CD4-positive, CD25-positive, alpha-beta regulatory T cell (primary cell): ENCODE measurements around the gene GALNT4. TPM values are rescaled to one million over a fixed set of nuclear protein-coding genes. Genes with fewer than 3 reads are reported as not detected.

ENCODE experiments used
- ATAC-seq, 2 donors: fragments of 150-1000 bp; cut with Tn5 transposase; one replicate each; pipeline ENCODE4 v1.10.0; 2021; ENCODE audit warnings: low read depth in 2 of 2, moderate number of reproducible peaks in 2 of 2, moderate library complexity in 1 of 2
- DNase-seq, 3 donors: peaks; one replicate each; pipeline versions ENCODE4 v3.0.0 to v3.0.0-alpha.2; 2012 to 2022; ENCODE audit warnings: mixed read lengths in 1 of 3
- H3K27ac ChIP-seq: one replicate; pipeline ENCODE4 v1.7.0; 2013; ENCODE audit warnings: mild to moderate bottlenecking, low read length; ENCODE audit not compliant: insufficient read depth, poor library complexity, severe bottlenecking
- H3K27me3 ChIP-seq: one replicate; pipeline ENCODE4 v1.7.0; 2013; ENCODE audit warnings: low read length; ENCODE audit not compliant: control insufficient read depth, insufficient read depth
- H3K36me3 ChIP-seq: one replicate; pipeline ENCODE4 v1.7.0; 2013; ENCODE audit warnings: mild to moderate bottlenecking, low read length, moderate library complexity; ENCODE audit not compliant: control insufficient read depth, insufficient read depth
- H3K4me1 ChIP-seq: 2 replicates; pipeline ENCODE4 v1.7.0; 2013; ENCODE audit warnings: mild to moderate bottlenecking, low read length; ENCODE audit not compliant: insufficient read depth, control insufficient read depth, poor library complexity, severe bottlenecking
- H3K4me3 ChIP-seq: one replicate; pipeline ENCODE4 v1.7.0; 2013; ENCODE audit warnings: low read depth, mild to moderate bottlenecking, low read length, moderate library complexity
- H3K9me3 ChIP-seq, 2 experiments: 1 replicate in 1 of 2; 2 replicates in 1 of 2; pipeline ENCODE4 v1.7.0; 2013; ENCODE audit warnings: low read length in 2 of 2, mild to moderate bottlenecking in 1 of 2, moderate library complexity in 1 of 2; ENCODE audit not compliant: control insufficient read depth in 2 of 2
- H3K27ac Mint-ChIP-seq, 3 donors: one replicate each; pipeline ENCODE4 v1.8.0; 2020 to 2022; ENCODE audit warnings: mild to moderate bottlenecking in 3 of 3, mixed read lengths in 3 of 3, moderate library complexity in 2 of 3
- H3K27me3 Mint-ChIP-seq: one replicate; pipeline ENCODE4 v1.8.0; 2022; ENCODE audit warnings: mild to moderate bottlenecking, mixed read lengths
- H3K36me3 Mint-ChIP-seq: one replicate; pipeline ENCODE4 v1.8.0; 2020; ENCODE audit warnings: mixed read lengths
- H3K4me1 Mint-ChIP-seq, 4 donors: one replicate each; pipeline ENCODE4 v1.8.0; 2020 to 2022; ENCODE audit warnings: mixed read lengths in 4 of 4, mild to moderate bottlenecking in 1 of 4
- H3K4me3 Mint-ChIP-seq, 4 donors: one replicate each; pipeline ENCODE4 v1.8.0; 2020 to 2022; ENCODE audit warnings: mild to moderate bottlenecking in 4 of 4, mixed read lengths in 4 of 4, moderate library complexity in 3 of 4
- H3K9me3 Mint-ChIP-seq, 7 donors: one replicate each; pipeline ENCODE4 v1.8.0; 2020 to 2022; ENCODE audit warnings: mixed read lengths in 7 of 7, mild to moderate bottlenecking in 3 of 7, moderate library complexity in 2 of 7
- polyA plus RNA-seq, 4 donors: library from polyadenylated mRNA; unstranded; fragments of 300-500 nt; fragmentation: Illumina TruSeq; gene quantifications; one replicate each; pipeline ENCODE4 v1.2.3, GENCODE V29; 2021
- total RNA-seq: library from RNA; stranded (reverse); gene quantifications from one replicate; pipeline ENCODE4 v1.2.3, GENCODE V29; 2022

GALNT4 gene
- total and polyA plus RNA-seq, 5 donors from 2014 or later = 5.0 to 8.8 (median 5.9) TPM

DNA sequence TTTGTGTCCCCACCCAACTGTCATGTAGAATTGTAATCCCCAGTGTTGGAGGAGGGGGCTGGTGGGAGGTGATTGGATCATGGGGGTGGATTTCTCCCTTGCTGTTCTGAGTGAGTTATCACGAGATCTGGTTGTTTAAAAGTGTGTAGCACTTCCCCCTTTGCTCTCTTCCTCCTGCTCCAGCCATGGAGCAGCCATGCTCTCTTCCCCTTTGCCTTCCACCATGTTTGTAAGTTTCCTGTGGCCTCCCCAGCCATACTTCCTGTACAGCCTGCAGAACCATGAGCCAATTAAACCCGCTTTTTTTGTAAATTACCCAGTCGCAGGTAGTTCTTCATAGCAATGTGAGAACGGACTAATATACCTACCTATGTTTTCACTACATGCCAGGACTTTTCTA is 3.8 kb upstream of the GALNT4 start:
- no peak overlapping the region for H3K4me3 Mint-ChIP-seq
- no peak for ATAC-seq
- no peak for DNase-seq
- H3K36me3 ChIP-seq = peaks cover 2% of the 10 kb centered on the region
- no peaks in the 10 kb centered on the region for H3K9me3 ChIP-seq
- peak overlapping the region in 2 of 3 donors; percentile 2 to 52 for H3K27ac Mint-ChIP-seq
- no peaks in the 10 kb centered on the region for H3K27me3 Mint-ChIP-seq
- H3K9me3 Mint-ChIP-seq = no peaks in the 10 kb centered on the region
- H3K4me1 ChIP-seq = peaks cover 7% of the 10 kb centered on the region
- no peak overlapping the region for H3K4me3 ChIP-seq
- H3K27ac ChIP-seq = no peak overlapping the region
- H3K4me1 Mint-ChIP-seq = peaks cover 15 to 40% (median 26%) of the 10 kb centered on the region in 4 donors
- peaks cover 9% of the 10 kb centered on the region for H3K36me3 Mint-ChIP-seq
- H3K27me3 ChIP-seq = no peaks in the 10 kb centered on the region

DNA sequence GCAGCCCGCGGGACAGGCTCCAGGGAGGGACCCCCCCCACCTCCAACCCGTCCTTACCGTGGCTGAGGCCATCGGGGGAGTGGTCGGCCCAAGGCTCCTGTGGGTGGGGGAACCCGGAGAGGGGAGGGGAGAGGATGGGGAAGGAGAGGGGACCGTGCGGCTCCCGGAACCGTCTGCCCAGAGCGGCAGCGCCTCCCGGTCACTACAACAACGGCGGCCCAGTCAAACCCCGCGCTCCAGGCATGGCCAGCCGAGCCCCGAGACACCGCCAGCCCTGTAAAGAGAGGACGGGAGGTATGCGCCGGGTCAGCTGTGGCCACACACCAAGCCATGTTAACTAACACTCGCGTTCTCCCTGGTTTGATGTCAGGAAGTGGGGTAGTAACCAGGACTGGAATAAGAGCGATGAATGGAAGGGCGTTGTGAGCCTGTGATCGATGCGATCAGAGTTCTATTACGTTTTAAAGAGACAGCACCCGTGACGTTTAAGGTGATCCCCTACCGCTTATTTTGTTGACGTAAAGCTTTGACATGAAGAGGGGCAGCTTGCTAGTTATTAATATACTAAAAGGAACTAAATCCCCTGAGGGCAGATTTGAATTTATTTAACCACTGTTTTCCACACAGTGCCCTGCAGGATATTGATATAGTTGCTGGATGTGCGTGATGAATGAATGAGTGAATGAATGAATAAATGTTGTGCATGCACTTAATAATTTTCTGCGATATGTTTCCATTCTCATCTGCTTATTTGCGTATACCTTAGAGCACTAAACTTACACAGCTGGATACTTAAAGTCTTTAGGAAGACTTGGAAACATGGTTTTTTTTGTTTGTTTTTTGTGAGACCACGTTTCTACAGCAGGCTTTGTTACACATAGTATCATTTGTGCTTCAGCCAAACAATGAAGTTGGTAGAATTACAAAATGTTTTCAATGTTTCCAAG is 1.5 kb upstream of the GALNT4 start, which contains the start of gene POC1B:
Gene POC1B, minus strand, starts transcription at position 224 of the 947 bp plus-strand sequence. Its CDS starts 152 bp downstream, at position 72.
- peaks cover 25 to 63% (median 44%) of the 10 kb centered on the region in 4 donors for H3K4me1 Mint-ChIP-seq
- H3K27ac ChIP-seq = peak within 1 kb of the TSS; percentile 78
- H3K4me3 ChIP-seq = peak within 1 kb of the TSS; percentile 95
- H3K9me3 Mint-ChIP-seq = no peaks in the 10 kb centered on the region
- H3K36me3 Mint-ChIP-seq = peaks cover 19% of the 10 kb centered on the region
- no peaks in the 10 kb centered on the region for H3K27me3 ChIP-seq
- ATAC-seq (peak; percentile 43 to 57), DNase-seq (peak; percentile 44 to 83 (median 75))
- H3K27ac Mint-ChIP-seq = peak within 1 kb of the TSS; percentile 73 to 90 (median 89)
- no peaks in the 10 kb centered on the region for H3K9me3 ChIP-seq
- peaks cover 30% of the 10 kb centered on the region for H3K4me1 ChIP-seq
- H3K4me3 Mint-ChIP-seq = peak within 1 kb of the TSS; percentile 89 to 97 (median 96)
- peaks cover 9% of the 10 kb centered on the region for H3K36me3 ChIP-seq
- no peaks in the 10 kb centered on the region for H3K27me3 Mint-ChIP-seq

DNA sequence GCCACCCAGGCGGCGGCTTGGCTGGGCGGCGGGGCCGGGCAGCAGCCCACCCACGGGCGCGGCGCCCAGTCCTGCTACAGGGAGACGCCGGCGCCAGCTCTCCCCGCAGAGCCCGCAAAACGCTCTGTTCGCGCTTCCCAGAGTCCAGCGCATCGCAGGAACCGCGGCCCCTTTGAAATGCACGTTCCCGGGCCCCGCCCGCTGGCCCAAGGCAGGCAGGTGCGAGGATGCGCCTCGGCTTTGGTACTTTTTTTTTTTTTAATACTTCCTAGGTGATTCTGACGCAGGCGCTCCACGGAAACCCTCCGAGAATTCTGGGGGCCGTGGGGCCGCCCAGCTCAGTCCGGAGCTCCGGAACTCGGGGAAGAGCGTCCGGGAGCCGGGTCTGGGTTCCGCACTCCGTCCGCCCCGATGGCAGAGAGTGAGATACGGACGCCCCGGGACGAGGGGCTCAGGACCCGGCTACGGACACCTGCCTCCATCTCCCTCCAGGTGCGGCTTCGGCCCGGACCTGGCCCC is 768 bp upstream of the GALNT4 start:
- Mint-ChIP-seq H3K4me3 (peak overlapping the region; percentile 89 to 97 (median 96)), H3K4me1 (peaks cover 25 to 69% (median 46%) of the 10 kb centered on the region in 4 donors), H3K36me3 (peaks cover 19% of the 10 kb centered on the region), H3K9me3 (no peaks in the 10 kb centered on the region), H3K27ac (peak overlapping the region; percentile 43 to 80 (median 73)), H3K27me3 (no peaks in the 10 kb centered on the region)
- peak overlapping the region; percentile 78 for H3K27ac ChIP-seq
- DNase-seq (peak; percentile 29 to 61 (median 48)), ATAC-seq (peak; percentile 4 to 5)
- H3K36me3 ChIP-seq = peaks cover 9% of the 10 kb centered on the region
- no peaks in the 10 kb centered on the region for H3K9me3 ChIP-seq
- H3K4me1 ChIP-seq = peaks cover 33% of the 10 kb centered on the region
- no peaks in the 10 kb centered on the region for H3K27me3 ChIP-seq
- H3K4me3 ChIP-seq = peak overlapping the region; percentile 95

DNA sequence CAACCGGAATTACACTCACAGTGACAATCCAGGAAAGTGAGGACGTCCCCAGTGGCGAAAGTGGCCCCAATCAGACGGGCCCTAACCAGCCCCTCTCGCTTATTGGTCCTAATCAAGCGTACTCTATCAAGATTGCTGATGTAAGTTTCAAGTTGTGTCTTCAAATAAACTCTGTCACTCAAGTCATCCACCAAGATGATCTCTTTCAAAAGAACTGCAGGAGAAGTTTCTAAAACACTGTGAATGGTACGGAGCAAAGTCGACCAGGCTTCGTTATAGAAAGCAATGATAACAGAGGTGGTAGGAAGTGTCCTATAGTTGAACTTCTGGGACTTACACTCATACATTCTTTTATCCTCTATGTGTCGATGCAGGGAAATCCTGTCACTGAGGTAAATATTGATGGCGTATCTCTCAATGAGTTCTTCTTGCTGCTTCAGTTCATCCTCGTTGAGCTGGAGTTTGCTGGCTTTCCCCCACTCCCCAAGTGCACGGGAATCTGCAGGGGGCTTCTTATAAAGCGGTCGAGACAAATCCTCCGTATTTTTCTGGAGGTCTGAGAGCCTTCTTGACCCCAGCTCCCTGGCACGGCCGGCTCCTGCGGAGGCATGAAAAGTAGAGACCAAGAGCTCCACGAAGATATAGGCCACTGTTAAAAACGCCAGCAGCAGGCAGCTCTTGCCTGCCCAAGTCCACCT is 604 bp downstream of the GALNT4 start:
- Mint-ChIP-seq H3K4me1 (peaks cover 18 to 71% (median 43%) of the 10 kb centered on the region in 4 donors), H3K27me3 (no peaks in the 10 kb centered on the region), H3K27ac (peak overlapping the region; percentile 73 to 92 (median 80)), H3K36me3 (peaks cover 19% of the 10 kb centered on the region), H3K4me3 (peak overlapping the region; percentile 89 to 97 (median 96)), H3K9me3 (no peaks in the 10 kb centered on the region)
- H3K27ac ChIP-seq = peak overlapping the region; percentile 78
- peaks cover 33% of the 10 kb centered on the region for H3K4me1 ChIP-seq
- peak overlapping the region; percentile 88 for H3K4me3 ChIP-seq
- DNase-seq = peak in 1 of 3 donors; percentile 8
- ATAC-seq = no peak
- H3K27me3 ChIP-seq = no peaks in the 10 kb centered on the region
- peaks cover 9% of the 10 kb centered on the region for H3K36me3 ChIP-seq
- no peaks in the 10 kb centered on the region for H3K9me3 ChIP-seq

DNA sequence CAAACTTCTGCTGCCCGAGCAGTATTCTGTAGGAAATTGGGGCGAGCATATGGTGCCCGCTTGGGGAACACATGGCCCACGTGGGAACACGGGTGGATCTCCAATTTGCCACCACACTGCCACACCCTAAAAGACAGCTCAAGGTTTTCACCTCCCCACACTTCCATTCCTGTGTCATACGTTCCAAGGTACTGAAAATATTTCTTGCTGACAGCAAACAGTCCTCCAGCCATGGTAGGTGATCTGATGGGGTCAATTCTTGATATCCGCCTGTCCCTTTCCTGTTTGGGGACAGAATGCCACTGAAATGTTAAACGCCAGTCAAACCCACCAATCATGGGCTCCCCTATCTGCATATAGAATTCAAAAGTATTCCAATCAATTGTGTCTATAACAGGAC is 1.2 kb downstream of the GALNT4 start:
- Mint-ChIP-seq H3K4me1 (peaks cover 18 to 75% (median 47%) of the 10 kb centered on the region in 4 donors), H3K27me3 (no peaks in the 10 kb centered on the region), H3K36me3 (peaks cover 19% of the 10 kb centered on the region), H3K27ac (peak overlapping the region; percentile 38 to 92 (median 73)), H3K9me3 (no peaks in the 10 kb centered on the region), H3K4me3 (peak overlapping the region; percentile 89 to 97 (median 96))
- peaks cover 33% of the 10 kb centered on the region for H3K4me1 ChIP-seq
- H3K9me3 ChIP-seq = no peaks in the 10 kb centered on the region
- H3K27me3 ChIP-seq = no peaks in the 10 kb centered on the region
- ATAC-seq = no peak
- no peak overlapping the region for H3K27ac ChIP-seq
- H3K4me3 ChIP-seq = peak overlapping the region; percentile 88
- DNase-seq = no peak
- H3K36me3 ChIP-seq = peaks cover 9% of the 10 kb centered on the region

DNA sequence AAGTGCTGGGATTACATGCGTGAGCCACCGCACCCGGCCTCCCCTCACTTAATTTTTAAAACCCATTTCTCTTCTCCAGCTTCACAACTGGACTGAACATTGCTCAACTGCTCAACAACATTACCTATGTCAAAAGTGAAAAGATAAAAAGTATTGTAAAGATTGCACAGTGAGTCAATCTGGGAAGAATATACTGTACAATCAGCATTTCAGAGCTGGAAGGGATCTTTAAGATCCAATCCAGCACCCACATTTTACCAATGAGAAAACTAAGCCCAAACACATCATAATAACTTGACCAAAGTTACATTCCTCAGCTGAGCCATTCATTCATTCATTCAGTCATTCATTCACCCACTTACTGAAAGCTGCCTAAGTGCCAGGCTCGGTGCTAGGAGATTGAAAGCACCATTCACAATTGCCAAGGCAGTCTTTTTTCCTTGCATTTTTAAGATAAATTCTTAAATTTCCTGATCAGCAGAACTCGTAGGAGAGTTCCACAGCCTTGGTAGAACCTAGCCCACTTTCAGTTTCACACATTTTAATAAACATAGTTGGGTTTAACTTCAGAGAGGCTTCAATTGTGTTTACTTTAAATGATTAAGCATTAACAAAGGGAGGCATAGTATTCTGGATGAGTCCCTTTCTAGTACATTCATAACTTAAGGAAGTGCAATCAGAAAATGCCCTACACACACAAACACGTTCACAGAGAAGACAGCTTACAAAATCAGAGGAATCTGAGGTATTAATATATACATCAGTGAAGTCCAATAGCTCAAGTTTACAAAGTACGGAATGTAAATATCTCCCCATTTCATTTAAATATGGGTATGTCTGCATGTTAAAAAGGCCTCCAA is 3.0 kb downstream of the GALNT4 start:
- Mint-ChIP-seq H3K27me3 (no peaks in the 10 kb centered on the region), H3K4me3 (peak overlapping the region; percentile 76 to 97 (median 86)), H3K4me1 (peaks cover 25 to 68% (median 38%) of the 10 kb centered on the region in 4 donors), H3K9me3 (no peaks in the 10 kb centered on the region), H3K36me3 (peaks cover 19% of the 10 kb centered on the region), H3K27ac (peak overlapping the region; percentile 5 to 64 (median 28))
- DNase-seq (peak in 1 of 3 donors; percentile 20), ATAC-seq (no peak)
- H3K4me1 ChIP-seq = peaks cover 33% of the 10 kb centered on the region
- H3K4me3 ChIP-seq = peak overlapping the region; percentile 62
- H3K27me3 ChIP-seq = no peaks in the 10 kb centered on the region
- peaks cover 9% of the 10 kb centered on the region for H3K36me3 ChIP-seq
- H3K27ac ChIP-seq = no peak overlapping the region
- H3K9me3 ChIP-seq = no peaks in the 10 kb centered on the region

DNA sequence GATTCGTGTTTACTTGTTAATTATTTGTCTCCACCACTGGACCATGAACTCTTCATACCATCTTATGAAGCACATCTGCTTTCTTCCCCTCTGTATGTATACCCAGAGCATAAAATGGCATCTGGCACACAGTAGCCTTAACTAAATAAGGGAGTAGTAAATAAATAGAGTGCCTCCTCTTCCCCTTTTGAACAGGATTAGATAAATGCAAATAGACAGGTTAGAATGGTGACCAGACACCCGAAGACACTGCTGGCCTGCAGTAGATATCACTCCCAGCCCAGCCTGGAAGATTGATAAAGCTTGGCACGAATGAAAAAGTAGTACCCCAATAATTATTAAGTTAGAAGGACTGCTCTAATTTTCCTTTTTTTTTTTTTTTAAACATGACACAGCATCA is 6.9 kb downstream of the GALNT4 start:
- Mint-ChIP-seq H3K4me1 (peaks cover 19 to 44% (median 26%) of the 10 kb centered on the region in 4 donors), H3K36me3 (peaks cover 10% of the 10 kb centered on the region), H3K9me3 (no peaks in the 10 kb centered on the region), H3K27me3 (no peaks in the 10 kb centered on the region), H3K27ac (no peak overlapping the region), H3K4me3 (no peak overlapping the region)
- ATAC-seq = no peak
- Histone ChIP-seq H3K27ac (no peak overlapping the region), H3K4me3 (no peak overlapping the region), H3K27me3 (no peaks in the 10 kb centered on the region), H3K9me3 (no peaks in the 10 kb centered on the region), H3K36me3 (peaks cover 3% of the 10 kb centered on the region), H3K4me1 (peaks cover 19% of the 10 kb centered on the region)
- no peak for DNase-seq
